Hippocampal formation (tissue), 2 donors: Measurements from ENCODE around the gene TNFAIP2.
A peak's percentile ranks its signal among the peaks of the same experiment; 100 is the strongest.

Experiments used
- DNase-seq, 2 donors: peaks; one replicate each; lab custom pipeline; 2025; lab: John Stamatoyannopoulos, UW

The TNFAIP2 gene

DNA sequence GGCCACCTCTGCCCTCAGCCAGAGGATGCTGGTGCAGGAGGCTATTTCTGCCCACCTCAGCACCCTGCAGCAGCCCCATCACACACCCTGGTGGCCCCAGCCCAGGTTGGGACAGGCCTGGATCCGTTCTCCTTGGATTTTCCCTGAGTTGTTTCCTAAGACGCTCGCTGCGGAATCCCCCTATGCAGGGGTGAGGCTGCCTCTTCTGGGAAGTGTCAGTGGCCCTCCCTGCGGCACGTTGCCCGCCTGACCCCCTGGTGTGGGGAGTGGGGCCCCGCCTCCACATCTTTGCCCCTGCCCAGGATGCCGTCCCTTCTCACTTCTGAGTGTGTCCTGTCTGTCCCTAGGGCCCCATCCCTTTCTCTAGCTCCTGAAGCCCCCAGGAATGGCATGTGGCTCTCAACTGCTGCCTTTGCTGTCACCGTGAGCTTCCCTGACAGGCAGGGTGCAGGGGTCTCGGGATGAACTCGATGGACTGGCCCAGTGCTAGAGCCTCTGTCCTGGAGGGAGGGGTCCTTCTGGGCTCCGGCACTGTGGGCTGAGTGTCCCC, 29.3 kb upstream of the TNFAIP2 start:
- no peak for DNase-seq

DNA sequence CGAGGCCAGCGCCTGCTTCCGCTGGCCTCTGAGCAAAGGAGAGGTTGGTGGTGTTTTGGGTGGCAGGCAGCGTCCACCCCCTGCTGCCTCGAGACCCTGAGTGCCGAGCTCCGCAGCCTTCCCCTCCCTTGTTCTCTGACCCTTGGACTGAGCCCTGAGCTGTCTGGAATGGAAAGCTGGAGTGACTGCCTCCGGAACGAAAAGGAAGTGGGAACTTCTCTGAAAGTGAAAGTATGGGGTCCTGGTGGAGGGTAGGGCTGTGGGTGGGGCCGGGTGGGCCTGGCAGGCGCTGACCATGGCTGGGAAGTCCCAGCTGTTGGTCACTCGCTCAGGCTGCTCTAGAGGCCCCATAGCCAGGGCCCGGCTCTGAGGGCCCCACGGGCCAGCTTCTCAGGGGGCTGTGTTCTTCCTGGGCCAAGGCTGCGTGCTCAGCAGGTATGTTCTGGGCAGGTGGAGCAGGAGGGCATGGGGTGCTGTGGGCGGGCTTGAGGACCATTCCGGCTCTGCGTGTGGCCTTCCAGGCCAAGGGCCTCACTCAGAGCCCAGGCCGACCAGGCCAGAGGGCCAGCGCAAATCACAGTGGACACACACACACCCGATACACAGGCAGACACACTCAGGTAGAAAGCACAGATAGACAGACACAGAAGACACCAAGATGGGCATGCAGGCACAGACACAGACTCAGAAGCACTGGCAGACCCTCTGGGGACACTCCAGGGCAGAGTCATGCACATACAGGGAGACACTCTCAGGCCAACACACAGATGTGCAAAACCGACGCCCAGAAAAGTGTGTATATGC, 28.7 kb upstream of the TNFAIP2 start, which contains the start of gene EXOC3L4:
TSS of gene EXOC3L4 (plus strand) at position 320 of the 804 bp plus-strand sequence. CDS start 5,495 bp downstream, outside the sequence.
- DNase-seq: no peak

DNA sequence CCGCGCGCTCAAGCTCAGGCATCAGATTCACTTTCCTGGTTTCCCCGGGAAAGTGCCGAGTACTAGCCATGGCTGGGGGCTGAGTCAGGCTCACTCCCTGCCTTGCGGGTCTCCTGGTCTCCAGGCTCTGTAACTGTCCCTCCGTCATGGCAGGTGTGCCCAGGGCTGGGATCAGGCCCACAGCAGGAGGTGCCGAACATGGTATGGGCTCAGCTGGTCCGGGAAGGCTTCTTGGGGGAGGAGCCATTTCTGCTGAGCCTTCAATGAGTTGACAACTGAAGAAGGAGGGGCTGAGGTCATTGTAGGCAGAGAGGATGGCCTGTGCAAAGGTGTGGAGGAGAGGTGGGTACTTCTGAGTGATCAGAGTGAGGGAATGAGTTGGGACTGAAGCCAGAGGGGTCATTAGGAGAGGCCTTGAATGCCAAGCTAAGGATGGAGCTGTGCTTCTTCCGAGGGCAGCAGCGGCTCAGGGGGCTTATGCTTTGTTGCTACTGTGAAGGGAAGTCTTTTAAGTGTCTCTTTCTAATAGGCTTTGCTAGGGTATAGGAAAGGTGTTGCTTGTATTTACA, 28.0 kb upstream of the TNFAIP2 start:
- DNase-seq: no peak

DNA sequence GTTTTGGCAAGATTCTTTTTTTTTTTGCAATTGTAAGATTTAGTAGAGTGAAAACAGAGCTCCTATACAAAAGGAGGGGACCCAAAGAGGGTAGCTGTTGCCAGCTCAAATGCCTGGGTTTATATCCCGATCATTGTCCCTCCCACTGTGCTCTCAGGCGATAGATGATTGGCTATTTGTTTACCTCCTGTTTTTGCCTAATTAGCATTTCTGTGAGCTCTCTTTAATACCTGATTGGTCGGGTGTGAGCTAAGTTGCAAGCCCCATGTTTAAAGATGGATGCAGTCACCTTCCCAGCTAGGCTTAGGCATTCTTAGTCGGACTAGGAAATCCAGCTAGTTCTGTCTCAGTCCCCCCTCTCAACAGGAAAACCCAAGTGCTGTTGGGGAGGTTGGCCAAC, 26.9 kb upstream of the TNFAIP2 start:
- DNase-seq: no peak

DNA sequence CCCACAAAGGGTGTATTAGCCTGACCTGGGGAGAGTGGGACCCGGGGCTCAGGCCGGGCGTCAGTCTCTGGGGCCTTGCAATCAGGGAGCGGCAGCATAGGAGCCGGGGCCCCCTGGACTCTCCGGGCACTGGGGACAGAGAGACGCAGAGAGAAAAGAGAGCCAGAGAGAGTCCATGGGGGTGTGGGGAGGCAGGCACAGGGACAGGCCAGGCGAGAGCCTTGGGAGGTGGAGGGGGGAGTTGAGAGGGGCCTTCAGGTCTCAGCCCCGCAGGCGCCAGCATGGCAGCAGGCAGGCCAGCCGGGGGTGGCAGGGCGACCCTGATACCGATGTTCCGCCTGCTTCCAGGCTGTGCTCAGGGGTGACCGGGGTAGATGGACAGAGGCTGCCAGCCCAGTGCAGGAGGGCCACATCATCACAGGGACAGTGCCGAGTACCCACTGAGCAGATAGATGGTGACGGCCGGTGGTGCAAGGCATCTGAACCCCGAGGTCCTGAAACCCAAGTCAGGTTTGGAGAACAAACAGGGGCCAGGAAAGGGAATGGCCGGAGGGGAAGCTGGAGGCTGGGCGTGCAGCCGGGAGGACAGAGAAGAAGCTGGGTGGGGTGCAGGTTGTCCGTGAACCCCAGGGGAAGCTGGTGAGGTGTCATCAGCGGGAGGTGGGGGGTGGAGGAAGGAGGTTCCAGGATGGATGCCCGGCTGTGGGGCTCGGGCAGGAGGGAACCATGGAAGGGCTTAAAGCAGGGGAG, 25.8 kb upstream of the TNFAIP2 start:
- DNase-seq: no peak

DNA sequence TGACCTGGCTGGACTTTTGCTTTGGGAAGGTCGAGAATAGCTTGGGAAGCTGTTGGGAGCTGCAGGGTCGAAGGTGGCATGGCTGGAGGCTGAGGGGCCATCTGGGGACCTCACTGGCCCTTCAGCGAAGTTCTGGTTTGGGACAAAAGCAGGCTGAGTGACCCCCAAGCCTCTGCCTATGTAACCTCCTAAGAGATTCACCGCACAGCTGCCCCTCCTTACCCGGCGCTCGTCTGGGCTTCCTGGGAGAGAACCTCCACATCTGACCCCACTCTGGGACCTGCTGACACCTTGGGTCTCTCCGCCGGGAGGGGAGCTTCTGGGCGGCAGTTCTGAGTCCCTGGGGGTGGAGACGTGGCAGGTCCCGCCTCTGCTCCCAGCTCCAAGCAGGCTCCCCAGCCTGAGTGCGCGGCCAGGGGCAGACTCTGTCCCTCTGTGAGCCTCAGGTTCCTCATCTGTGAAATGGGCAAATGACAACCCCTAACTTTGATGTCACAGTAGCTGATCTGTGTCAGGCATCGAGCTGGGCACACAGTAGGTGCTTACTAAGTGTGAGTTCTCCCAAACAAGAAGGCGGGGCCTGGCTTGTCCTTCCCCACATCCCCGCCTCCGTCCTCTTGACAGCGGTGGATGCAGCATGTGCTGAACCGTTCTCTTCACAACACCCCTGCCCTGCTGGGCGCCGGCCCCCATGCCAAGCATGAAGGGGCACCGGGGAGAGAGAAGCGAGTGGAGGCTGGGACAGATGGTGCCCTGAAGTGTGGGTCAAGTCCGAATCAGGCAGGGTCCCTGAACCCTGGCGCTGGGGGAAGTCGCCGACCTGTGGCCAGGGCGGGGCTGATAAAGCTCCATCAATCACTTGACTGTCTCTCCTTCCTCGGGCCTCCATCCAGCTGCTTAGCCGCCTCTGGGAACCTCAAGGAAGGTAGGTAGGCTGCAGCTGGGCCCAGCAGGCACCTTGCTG, 25.0 kb upstream of the TNFAIP2 start:
- no peak for DNase-seq

DNA sequence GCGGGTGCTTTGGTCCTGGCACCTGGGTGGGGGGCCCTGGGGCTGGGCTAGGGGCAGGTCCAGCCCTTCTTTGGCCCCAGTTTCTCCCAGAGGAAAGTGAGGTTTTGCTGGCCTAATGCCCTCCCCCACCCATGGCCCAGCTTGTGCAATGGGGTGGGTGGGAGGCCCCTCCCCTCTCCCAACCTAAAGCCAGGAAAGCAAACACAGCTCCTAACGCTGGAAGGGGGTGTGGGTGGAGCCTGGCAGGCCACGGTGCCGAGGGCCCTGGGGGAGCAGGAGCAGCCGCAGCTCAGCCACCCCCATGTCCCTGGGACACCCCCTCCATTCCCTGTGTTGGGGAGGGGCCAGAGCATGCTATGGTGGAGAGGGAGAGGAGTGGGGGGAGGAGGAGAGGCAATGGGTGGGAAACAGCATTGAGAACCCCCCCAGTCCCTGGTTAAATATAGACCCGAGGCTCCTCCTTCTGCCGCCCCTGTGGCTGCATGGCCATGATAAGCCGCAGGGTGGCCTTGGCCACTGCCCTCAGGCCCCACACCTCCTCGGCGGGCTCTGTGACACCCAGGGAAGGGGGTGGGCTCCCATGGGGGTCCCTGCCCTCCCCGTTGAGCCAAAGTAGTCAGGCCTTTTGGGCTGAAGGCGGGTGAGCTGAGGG, 24.1 kb upstream of the TNFAIP2 start:
- DNase-seq: no peak

DNA sequence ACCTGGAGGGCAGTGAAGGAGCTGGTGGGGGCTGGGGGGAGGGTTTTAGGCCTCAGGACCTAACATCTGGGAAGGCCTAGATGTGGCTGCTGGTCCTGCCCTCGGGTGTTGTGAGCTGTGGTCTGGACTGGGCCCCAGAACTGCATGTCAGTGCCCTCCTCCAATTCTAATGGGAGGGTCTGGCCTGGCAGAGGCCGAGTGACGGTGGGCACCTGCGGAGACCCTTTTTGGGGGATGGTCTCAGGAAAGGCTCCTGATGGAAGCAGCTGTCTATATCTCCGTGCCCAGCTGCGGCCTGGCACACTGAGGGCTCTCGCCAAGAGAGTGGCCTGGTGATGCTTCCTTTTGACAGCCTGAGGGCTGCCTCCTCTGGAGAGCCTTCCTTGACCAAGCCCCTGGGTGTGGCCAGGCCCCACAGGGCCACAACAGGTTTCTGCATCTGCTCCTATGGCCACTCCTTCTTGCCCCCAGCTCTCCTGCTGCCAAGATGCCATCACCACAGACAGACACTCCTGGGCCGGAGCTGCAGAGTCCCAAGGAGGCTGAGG, 23.5 kb upstream of the TNFAIP2 start:
- no peak for DNase-seq

DNA sequence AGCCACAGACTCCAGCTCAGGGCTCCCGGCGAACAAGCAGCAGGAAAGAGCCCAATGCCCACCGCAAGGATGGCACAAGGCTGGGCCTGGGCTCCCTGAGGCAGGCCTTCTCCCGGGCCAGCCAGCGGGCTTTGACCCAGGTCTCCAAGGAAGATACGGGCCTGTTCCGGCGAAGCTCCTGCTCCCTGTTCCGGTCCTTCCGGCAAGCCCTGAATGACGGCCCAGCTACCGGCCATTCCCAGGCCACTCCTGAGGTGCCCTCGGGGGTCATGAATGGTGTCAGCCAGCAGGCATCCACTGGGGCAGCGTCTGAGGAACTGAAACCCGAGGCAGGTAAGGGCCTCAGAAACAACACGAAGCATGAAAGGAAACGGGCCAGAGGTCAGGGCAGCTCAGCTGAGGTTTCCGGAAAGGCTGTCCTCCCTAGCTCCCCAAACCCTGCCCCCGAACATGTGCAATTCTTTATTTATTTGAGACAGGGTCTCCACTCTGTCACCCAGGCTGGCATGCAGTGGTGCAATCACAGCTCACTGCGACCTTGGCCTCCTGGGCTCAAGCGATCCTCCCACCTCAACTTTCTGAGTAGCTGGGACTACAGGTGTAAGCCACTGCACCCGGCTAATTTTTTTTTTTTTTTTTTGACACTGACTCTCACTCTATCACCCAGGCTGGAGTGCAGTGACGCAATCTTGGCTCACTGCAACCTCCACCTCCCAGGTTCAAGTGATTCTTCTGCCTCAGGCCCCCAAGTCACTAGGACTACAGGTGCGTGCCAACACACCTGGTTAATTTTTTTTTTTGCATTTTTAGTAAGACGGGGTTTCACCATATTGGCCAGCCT, 22.8 kb upstream of the TNFAIP2 start:
- DNase-seq: no peak

DNA sequence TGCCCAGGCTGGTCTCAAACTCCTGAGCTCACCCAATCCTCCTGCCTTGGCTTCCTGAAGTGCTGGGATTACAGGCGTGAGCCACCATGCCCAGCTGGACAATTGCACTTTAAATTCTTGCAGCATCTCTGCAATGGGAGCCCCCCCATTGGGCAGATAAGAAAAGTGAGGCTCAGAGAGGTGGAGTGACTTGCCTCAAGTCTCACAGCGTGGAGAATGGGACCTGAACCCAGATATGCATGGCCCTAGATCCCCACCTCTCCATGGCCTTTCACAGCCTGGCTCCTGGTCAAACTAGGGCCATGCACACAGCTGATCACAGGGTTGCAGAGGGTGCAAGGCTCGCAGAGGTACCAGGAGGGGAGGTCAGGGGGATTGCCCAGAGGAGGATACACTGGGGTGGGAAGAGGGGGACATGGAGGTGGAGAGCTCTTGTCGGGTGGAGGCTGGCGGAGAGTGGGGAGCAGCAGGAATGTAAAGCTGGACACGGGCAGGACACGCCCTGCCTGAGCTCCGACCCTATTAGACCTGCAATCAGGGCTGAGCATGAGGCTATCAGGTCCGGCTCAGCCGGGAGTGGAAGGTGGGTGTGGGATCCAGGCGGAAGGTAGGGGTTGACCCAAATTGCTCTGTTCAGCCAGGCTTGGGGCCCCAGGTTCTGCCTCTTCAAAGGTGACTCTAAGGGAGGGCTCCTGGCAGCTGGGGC, 21.9 kb upstream of the TNFAIP2 start:
- DNase-seq: no peak

DNA sequence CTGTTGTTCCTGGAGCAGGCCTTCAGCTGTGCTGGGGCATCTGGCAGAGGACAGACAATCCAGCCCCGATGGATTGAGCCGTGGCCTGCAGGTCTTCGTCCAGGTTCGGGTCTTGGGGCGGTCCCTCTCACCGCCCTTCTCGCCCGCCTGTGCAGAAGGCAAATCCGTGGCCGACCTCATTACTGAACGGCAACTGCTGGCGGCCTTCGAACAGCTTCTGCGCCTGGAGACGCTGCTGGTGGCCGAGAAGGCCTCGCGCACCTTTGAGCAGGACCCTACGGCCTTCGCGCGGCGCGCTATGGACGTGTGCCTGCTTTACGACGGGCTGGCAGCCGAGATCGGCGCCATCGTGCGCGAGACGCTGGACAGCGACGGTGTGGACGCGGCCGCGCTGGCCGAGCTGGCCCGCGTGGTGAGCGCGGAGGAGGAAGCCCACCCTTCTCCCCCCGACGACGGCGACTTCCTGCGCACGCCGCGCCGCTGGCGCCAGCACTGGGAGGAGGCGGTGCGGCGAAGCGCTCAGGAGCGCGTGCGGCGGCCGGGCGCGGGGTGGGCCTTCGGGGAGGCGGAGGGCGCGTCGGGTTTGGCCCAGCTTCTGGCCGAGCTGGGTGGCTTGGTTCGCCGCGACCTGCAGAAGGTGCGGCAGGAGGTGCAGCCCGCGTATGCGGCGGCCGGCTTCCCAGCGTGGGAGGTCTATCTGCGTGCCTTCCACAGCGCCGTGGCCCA, 21.1 kb upstream of the TNFAIP2 start:
- no peak for DNase-seq

DNA sequence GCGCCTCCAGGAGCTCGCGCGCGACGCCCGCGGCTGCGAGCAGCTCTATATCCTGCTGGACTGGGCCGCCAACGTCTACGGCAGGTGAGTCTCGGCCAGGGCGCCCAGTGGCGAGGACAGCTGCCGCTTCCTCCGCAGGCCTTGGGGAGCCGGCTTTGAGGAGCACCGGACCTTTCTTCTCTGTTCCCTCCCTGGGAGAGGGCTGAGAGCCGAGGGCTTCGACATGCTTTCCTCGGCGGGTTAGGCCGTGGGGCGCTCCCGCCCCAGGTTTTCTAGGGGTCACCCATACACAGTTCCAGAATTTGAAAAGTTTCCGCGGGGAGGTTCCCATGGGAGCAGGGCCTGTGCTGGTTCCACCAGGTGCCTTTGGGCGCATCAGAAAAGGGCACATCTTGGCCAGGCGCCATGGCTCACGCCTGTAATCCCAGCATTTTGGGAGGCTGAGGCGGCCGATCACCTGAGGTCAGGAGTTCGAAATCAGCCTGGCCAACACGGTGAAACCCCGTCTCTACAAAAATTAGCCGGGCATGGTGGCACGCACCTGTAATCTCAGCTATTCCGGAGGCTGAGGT, 20.5 kb upstream of the TNFAIP2 start:
- no peak for DNase-seq

DNA sequence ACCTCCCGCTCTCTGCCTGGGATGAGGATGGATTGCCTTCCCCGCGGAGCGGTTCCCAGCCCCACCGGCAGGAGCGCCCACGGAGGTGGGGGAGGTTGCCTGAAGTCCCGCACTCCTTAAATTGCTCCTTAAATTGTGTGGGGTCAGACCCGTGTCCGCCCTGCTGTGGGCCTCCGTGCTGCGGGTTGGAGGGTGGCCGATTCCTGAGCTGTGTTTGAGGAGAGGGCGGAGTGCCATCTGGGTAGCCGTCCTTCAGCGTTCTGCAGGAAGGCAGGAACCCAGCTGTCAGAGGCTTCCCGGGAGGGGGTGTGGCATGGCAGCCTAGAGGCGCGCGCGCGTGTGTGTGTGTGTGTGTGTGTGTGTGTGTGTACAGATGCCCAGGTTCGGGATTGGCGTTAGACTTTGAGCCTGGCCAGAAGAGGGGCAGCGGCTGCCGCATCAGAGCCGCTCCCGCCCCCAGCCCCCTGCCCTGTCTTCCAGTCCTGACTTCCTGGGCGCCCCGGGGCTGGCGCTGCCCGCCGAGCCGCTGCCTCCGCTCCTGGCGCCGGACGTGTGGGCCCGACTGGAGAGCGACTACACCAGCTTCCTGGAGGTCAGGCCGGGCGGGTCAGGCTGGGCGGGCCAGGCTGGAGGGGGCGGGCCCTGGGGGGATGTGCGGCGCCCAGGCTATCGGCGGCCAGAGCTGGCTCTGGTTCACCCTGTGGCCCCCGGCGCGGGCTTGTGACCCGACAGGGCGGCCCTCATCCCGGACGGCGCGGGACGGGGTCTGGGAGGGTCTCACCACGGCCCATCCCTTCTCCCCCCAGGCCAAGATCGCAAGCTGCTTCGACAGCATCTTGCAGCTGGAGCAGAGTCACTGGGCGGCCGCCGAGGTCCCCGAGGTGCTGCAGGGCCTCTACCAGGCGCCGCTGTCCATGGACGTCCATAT, 19.5 kb upstream of the TNFAIP2 start:
- DNase-seq: no peak

DNA sequence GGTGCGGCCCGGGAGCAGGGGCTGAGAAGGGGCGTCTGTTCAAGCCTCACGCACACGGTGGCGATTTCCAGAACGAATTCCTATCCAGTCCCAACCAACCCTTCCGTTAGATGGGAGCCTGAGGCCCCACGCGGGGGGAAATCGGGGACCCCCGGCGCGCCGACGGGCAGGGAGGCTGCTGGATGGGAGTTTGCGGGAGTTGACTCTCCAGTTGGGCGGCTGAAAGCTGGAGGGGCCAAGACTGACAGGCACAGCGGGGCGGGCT, 18.9 kb upstream of the TNFAIP2 start:
- DNase-seq: no peak

DNA sequence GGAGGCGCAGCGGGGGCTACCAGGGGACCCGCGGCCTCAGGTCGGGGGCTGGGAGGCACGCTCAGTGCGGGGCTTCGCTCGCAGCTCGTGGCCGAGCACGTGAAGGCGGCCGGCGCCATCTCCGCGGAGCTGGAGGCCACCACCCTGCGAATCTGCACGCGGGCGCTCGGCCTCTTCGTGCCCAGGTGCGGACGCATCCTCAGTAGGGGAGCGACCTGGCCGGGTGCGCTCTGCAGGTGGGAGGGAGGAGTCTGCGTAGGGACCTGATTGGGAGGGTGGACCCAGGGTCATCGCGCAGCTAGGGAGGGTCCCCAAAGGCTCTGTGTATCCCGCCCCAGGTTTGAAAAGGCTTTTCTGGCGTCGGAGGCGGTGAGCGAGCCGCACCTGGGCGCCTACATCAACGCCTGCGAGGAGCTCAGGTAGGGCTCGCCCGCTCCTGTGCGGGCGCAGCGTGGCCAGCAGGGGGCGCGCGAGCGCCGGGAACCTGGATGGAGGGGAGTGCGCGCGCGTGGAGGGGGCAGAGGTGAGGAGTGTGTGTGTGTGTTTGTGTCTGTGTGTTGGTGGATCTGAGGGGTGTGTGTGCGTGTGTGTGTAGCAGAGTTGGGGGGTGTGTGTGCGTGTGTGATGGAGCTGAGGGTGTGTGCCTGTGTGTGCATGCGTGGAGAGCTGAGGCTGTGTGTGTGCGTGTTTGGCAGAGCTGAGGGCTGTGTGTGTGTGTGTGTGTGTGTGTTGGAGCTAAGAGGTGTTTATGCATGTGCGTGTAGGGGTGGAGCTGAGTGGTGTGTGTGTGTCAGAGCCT, 18.4 kb upstream of the TNFAIP2 start:
- DNase-seq: peak in 1 of 2 donors; percentile 28

DNA sequence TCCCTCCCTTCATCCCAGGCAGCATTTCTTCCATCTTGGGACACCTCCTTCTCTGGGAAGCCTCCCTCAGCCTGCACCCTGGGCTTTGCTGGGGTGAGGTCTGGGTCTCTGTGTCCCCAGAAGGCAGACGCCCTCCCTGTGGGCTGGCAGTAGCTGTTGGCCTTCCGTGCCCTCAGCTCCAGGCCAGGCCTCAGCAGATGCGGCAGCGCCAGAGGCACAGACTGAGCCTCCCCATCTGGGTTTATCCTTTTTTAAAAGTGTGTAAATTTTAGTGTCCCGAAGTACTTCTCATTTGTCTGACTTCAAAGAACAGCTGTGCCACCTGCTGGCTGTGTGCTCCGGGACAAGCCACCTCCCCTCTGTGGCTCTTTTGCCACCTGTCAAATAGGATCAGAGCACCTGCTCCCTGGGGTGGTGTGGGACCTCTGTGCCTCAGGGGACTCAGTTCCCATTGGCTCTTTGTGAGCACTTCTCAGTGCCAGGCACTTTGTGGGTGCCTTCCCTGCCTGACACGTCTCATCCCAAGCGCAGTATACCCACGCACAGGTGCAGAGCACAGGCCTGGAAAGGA, 17.6 kb upstream of the TNFAIP2 start:
- no peak for DNase-seq
